ENCODE measurements around the gene NEURL4. TPM values are rescaled to one million over a fixed set of nuclear protein-coding genes. Genes with fewer than 3 reads are reported as not detected.
A peak's percentile ranks its signal among the peaks of the same experiment; 100 is the strongest.

NEURL4 gene
- total RNA-seq, 1 donor from 2014 or later: 35.6 TPM

- DNase-seq (ENCODE audit: low spot score): no peak
Measured at GRCh38 chr17:7304179-7304578, 25.0 kb downstream of the NEURL4 start.

DNA sequence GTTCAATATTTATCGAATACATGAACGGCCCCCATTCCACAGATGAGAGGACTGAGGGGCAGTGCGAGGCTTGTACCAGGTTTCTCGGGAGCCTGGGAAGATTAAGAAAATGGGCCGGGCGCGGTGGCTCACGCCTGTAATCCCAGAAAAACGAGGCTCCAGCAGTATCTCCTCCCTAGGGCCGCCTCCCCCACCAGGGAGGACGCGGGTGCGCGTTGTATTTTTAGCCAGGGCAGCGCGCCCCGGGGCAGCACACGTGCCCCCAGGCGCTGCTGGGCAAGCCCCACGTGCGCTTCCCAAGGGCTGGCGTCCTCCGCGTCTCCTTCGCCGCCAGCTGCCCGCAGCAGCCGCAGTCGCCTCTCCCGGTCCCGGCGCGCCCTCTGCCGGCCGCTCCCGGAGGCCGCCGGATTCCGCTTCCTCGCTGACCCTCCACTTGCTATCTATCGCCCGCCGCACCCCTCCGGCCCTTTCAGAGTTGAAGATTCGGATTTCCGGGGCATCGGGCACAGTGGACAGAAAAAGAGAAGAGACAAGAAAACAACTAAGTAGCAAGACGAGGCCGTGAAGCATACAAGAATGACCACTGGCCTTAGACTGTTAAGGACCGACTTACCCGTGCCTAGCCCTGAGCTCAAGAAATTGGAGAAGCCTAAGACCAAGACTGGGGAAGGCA is 32.8 kb downstream of the NEURL4 start:
- peak; percentile 72 for DNase-seq (ENCODE audit: low spot score)

- no peak for DNase-seq (ENCODE audit: low spot score)
Measured at GRCh38 chr17:7295230-7296180, 33.6 kb downstream of the NEURL4 start.

DNA sequence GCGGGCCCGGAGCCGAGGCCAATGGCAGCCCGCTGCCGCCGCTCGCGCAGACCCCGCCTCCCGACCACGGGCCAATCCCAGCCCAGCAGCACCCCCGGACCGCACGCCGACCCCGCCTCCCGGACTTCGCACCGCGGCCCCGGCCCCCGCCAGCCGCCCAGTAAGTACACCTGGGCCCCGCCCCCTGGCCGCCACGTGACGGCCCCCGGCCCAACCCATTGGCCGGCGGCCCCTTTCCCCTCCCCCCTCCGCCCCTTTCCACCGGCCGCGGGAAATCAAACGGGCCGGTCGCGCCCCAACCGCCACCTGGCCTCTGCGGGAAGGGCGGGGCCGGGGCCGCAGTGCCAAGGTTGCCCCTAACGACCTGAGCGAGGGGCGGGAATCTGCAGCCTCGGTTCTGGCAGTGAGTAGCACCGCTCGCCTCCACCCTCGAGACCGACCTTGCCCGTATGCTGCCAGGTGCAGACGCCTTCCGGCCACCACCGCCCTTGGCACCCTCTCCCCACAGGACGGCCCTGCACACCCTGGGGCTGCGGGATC is 34.5 kb downstream of the NEURL4 start, which contains the start of gene YBX2:
YBX2 (minus strand) TSS at position 26 of the 540 bp plus-strand sequence. CDS start 139 bp downstream, outside the sequence.
- no peak for DNase-seq (ENCODE audit: low spot score)

GRCh38 chr17:7293816-7294613 is 35.1 kb downstream of the NEURL4 start:
- no peak for DNase-seq (ENCODE audit: low spot score)

- DNase-seq (ENCODE audit: low spot score): no peak
Measured at GRCh38 chr17:7293159-7293558, 36.0 kb downstream of the NEURL4 start.

- peak; percentile 58 for DNase-seq (ENCODE audit: low spot score)
Measured at GRCh38 chr17:7292729-7293128, 36.4 kb downstream of the NEURL4 start.

- DNase-seq (ENCODE audit: low spot score): no peak
Measured at GRCh38 chr17:7292194-7292593, 36.9 kb downstream of the NEURL4 start.

DNA sequence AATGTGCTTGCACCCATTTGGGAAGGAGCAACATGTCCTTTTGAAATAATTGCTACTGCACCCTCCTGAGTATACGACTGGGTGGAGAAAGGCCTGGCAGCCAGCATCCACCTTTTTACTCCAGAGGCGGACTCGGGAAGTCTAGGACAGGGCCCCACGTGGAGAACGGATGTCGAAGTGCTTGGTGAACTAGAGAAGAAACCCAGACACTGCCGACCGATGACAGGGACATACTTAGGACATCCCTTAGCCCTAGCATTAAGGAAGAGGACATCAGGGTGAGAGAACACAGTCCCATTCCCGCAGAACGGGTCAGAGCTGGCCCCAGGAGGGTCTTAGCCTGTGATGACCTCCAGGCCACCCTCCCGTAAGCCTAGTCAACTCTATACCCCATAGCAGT is 38.5 kb downstream of the NEURL4 start:
- no peak for DNase-seq (ENCODE audit: low spot score)

DNA sequence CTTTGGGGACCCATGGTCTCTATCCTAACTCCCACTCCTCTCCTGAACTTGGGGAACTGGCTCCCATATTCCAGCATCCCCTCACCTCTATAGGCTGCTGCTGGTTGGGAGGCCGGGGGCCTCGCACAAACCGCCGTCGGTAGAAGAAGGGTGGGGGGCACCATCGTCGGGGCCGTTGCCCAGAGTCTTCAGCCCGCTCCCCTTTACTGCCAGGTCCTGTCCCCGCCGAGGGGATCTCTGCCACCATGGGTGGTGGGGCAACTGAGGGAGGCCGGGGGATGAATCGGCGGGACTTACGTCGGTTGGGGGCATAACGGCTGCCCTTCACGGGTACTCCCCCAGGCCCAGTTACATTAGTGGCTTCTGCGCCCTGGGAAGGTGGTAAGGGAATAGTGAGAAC is 39.0 kb downstream of the NEURL4 start:
- no peak for DNase-seq (ENCODE audit: low spot score)

GRCh38 chr17:7289256-7290032 is 39.7 kb downstream of the NEURL4 start:
- DNase-seq (ENCODE audit: low spot score): no peak

- DNase-seq (ENCODE audit: low spot score): no peak
Measured at GRCh38 chr17:7285679-7286078, 43.5 kb downstream of the NEURL4 start.

- DNase-seq (ENCODE audit: low spot score): no peak
Measured at GRCh38 chr17:7284911-7285310, 44.2 kb downstream of the NEURL4 start.

DNA sequence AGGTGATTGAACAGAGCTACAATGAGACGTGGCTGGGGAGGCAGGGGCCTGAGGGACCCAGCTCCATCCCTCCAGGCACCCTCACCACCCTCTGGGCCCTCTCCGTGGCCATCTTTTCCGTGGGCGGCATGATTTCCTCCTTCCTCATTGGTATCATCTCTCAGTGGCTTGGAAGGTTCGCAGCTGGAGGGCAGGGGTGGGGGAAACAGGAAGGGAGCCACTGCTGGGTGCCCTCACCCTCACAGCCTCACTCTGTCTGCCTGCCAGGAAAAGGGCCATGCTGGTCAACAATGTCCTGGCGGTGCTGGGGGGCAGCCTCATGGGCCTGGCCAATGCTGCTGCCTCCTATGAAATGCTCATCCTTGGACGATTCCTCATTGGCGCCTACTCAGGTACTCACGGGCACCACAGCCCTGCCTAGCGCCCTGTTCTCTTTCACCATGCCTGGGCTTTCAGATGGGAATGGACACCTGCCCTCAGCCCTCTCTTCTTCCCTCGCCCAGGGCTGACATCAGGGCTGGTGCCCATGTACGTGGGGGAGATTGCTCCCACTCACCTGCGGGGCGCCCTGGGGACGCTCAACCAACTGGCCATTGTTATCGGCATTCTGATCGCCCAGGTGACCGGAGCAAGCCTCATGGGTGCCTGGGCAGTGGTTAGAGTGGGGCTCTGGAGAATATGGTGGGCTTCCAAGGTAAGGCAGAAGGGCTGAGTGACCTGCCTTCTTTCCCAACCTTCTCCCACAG is 45.5 kb downstream of the NEURL4 start:
- DNase-seq (ENCODE audit: low spot score): no peak

- no peak for DNase-seq (ENCODE audit: low spot score)
Measured at GRCh38 chr17:7282752-7283321, 46.3 kb downstream of the NEURL4 start.

GRCh38 chr17:7281953-7282751 is 47.0 kb downstream of the NEURL4 start:
- no peak for DNase-seq (ENCODE audit: low spot score)

DNA sequence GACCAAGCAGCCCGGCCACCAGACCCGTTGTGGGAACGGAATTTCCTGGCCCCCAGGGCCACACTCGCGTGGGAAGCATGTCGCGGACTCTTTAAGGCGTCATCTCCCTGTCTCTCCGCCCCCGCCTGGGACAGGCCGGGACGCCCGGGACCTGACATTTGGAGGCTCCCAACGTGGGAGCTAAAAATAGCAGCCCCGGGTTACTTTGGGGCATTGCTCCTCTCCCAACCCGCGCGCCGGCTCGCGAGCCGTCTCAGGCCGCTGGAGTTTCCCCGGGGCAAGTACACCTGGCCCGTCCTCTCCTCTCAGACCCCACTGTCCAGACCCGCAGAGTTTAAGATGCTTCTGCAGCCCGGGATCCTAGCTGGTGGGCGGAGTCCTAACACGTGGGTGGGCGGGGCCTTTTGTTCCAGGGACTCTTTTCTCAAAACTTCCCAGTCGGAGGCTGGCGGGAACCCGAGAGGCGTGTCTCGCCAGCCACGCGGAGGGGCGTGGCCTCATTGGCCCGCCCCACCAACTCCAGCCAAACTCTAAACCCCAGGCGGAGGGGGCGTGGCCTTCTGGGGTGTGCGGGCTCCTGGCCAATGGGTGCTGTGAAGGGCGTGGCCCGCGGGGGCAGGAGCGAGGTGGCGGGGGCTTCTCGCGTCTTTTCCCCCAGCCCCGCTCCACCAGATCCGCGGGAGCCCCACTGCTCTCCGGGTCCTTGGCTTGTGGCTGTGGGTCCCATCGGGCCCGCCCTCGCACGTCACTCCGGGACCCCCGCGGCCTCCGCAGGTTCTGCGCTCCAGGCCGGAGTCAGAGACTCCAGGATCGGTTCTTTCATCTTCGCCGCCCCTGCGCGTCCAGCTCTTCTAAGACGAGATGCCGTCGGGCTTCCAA is 47.8 kb downstream of the NEURL4 start, which contains the start of gene SLC2A4:
SLC2A4 (plus strand) TSS at position 645 of the 879 bp plus-strand sequence; CDS start at position 862, 217 bp downstream.
- peak; percentile 92 for DNase-seq (ENCODE audit: low spot score)

All from umbilical cord (tissue), 2 donors.